ENCODE results near the gene CCDC57. TPM values are rescaled to one million over a fixed set of nuclear protein-coding genes. Genes with fewer than 3 reads are reported as not detected.

The CCDC57 gene
- polyA plus RNA-seq, 3 donors, result 17.1 to 43.8 (median 20.1) TPM

DNA sequence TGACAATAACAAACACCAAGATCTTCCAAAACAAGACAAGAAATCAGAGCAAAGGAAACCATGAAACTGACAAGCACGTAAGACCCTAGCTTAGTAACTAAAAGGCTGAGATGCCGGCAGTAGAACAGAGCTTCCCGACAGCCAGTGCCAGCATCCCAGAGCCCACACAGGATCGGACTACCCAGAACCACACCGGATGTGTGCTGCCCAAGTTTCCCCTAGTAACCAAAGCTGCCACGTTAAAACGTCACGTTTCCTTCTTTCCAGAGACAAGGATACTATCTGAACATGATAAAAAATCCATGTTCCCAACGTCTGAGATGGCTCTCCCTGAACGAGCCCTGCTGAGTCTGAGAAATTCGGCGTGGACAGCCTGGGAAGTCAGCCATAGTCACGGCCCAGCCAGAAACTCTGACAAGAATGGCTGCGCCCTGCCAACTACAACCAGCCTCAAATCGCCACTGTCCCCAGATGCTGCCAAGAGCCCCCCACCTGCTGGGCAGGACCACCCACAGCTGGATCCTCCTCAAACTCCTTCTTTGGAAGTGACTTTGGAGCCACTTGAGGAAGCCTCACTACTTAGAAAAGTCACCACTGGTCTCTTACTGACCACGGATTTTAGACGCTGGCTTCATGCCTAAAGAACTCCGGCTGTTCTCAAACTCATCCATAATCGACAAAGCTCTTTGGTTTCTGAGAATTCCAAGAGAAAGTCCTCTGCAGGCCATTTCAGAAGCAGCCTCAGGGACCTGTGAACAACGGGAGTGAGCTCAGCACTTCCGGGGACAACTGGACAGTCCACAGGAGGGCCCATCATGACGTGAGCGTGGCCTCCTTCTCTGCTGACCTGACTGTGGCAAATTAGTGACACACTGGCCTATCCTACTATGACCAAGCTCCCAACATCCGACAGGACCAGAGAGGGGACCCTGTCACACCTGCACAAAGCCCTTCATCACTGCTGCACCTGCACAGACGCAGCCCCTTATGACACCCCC is 16.7 kb downstream of the CCDC57 start:
- intact Hi-C loops (cut with micrococcal nuclease), result no loop called here
- peaks cover 3 to 13% of the 10 kb centered on the region in 2 donors for H3K36me3 ChIP-seq (replicated peaks in 1 of 2; ENCODE audit: control insufficient read depth in 1 of 2, insufficient read depth in 2 of 2, low read length in 2 of 2)
- WGBS (ENCODE audit: insufficient coverage), result 97% methylated on average over 23 of the region's 25 CpGs
- no peaks in the 10 kb centered on the region for H4K20me1 ChIP-seq (ENCODE audit: insufficient read depth, low read length)
- no peak for TF ChIP-seq CTCF (IDR thresholded peaks at IDR 0.05)
- no peak overlapping the region for H3K4me3 ChIP-seq (replicated peaks in 1 of 3; ENCODE audit: low read depth in 2 of 3, low read length in 3 of 3)
- Mint-ChIP-seq H3K4me3 (no peak overlapping the region), H3K4me1 (peaks cover 17% of the 10 kb centered on the region), H3K36me3 (peaks cover 40 to 59% of the 10 kb centered on the region in 2 donors), H3K9me3 (peaks cover 0 to 2% (median 0%) of the 10 kb centered on the region in 7 donors), H3K27ac (peak overlapping the region in 1 of 7 donors; percentile 20), H3K27me3 (ENCODE audit: low read depth in 3 of 3) (no peaks in the 10 kb centered on the region)
- H3K9me3 ChIP-seq (replicated peaks in 1 of 2; ENCODE audit: control insufficient read depth in 1 of 2, insufficient read depth in 1 of 2, low read length in 2 of 2), result no peaks in the 10 kb centered on the region
- H3K27ac ChIP-seq (ENCODE audit: low read depth in 1 of 2, low read length in 2 of 2), result no peak overlapping the region
- DNase-seq, result no peak
- peaks cover 17 to 20% of the 10 kb centered on the region in 2 donors for H3K4me1 ChIP-seq (ENCODE audit: control insufficient read depth in 1 of 2, insufficient read depth in 2 of 2, low read length in 2 of 2)
- H3K79me2 ChIP-seq (ENCODE audit: insufficient read depth, low read length), result no peaks in the 10 kb centered on the region
- no peak overlapping the region for H3K4me2 ChIP-seq (replicated peaks; ENCODE audit: extremely low read depth, low read length, poor library complexity, severe bottlenecking)
- no peak overlapping the region for H3K9ac ChIP-seq (ENCODE audit: insufficient read depth, low read length, poor library complexity, severe bottlenecking)
- no peaks in the 10 kb centered on the region for H3K27me3 ChIP-seq (ENCODE audit: control insufficient read depth in 2 of 2, insufficient read depth in 2 of 2, low read length in 2 of 2)
- no peak overlapping the region for H2AFZ ChIP-seq (ENCODE audit: insufficient read depth, low read depth, low read length, poor library complexity, severe bottlenecking)

DNA sequence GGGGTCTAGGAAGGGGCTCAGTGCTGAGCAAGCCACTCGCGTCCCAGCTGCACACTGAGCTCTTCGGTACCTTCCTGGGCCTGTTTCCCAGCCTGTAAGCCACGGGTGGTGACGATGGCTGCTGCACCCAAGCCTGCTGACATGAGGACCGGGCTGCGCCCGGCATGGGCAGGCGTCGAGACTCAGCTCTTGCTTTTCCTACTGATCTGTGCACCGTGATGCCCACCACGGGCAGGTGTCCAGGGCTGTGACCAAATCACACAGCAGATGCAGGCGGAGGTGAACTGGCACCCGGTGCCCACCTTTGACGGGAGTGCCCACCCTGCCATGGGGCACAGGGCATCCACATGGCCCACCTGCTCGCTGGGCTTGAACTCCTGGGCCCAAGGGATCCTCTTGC is 17.9 kb downstream of the CCDC57 start:
- H3K4me3 Mint-ChIP-seq, result no peak overlapping the region
- H3K4me3 ChIP-seq (replicated peaks in 1 of 3; ENCODE audit: low read depth in 2 of 3, low read length in 3 of 3), result no peak overlapping the region
- peaks cover 40 to 51% of the 10 kb centered on the region in 2 donors for H3K36me3 Mint-ChIP-seq
- H3K27ac ChIP-seq (ENCODE audit: low read depth in 1 of 2, low read length in 2 of 2), result peak overlapping the region in 1 of 2 donors; percentile 6
- TF ChIP-seq CTCF (IDR thresholded peaks at IDR 0.05), result no peak
- intact Hi-C loops (cut with micrococcal nuclease), result no loop called here
- H3K4me1 ChIP-seq (ENCODE audit: control insufficient read depth in 1 of 2, insufficient read depth in 2 of 2, low read length in 2 of 2), result peaks cover 17 to 20% of the 10 kb centered on the region in 2 donors
- no peaks in the 10 kb centered on the region for H3K27me3 Mint-ChIP-seq (ENCODE audit: low read depth in 3 of 3)
- no peak overlapping the region for H2AFZ ChIP-seq (ENCODE audit: insufficient read depth, low read depth, low read length, poor library complexity, severe bottlenecking)
- H3K4me1 Mint-ChIP-seq, result peaks cover 17% of the 10 kb centered on the region
- no peak overlapping the region for H3K9ac ChIP-seq (ENCODE audit: insufficient read depth, low read length, poor library complexity, severe bottlenecking)
- H3K27ac Mint-ChIP-seq, result peak overlapping the region in 1 of 7 donors; percentile 46
- no peak overlapping the region for H3K4me2 ChIP-seq (replicated peaks; ENCODE audit: extremely low read depth, low read length, poor library complexity, severe bottlenecking)
- no peaks in the 10 kb centered on the region for H3K9me3 ChIP-seq (replicated peaks in 1 of 2; ENCODE audit: control insufficient read depth in 1 of 2, insufficient read depth in 1 of 2, low read length in 2 of 2)
- H4K20me1 ChIP-seq (ENCODE audit: insufficient read depth, low read length), result no peaks in the 10 kb centered on the region
- WGBS (ENCODE audit: insufficient coverage), result 98% methylated on average over 16 of the region's 16 CpGs
- H3K79me2 ChIP-seq (ENCODE audit: insufficient read depth, low read length), result no peaks in the 10 kb centered on the region
- peaks cover 0 to 2% (median 0%) of the 10 kb centered on the region in 7 donors for H3K9me3 Mint-ChIP-seq
- no peaks in the 10 kb centered on the region for H3K27me3 ChIP-seq (ENCODE audit: control insufficient read depth in 2 of 2, insufficient read depth in 2 of 2, low read length in 2 of 2)
- H3K36me3 ChIP-seq (replicated peaks in 1 of 2; ENCODE audit: control insufficient read depth in 1 of 2, insufficient read depth in 2 of 2, low read length in 2 of 2), result peaks cover 3 to 13% of the 10 kb centered on the region in 2 donors
- DNase-seq, result no peak

Data from CD14-positive monocyte (primary cell).